Eye (tissue), 1 donor: ENCODE data around the gene ISCU.
A peak's percentile ranks its signal among the peaks of the same experiment; 100 is the strongest.
"Not testable (repeated sequence)": the region's sequence is repeated elsewhere in the genome, so short reads cannot be mapped to it uniquely, and the experiment has no call there.

Experiments used
- DNase-seq: peaks from one replicate; pipeline ENCODE4 v3.0.0-alpha.2; 2015

ISCU gene

GRCh38 chr12:108547686-108548085, 14.7 kb upstream of the ISCU start:
- DNase-seq, result no peak

- DNase-seq, result no peak
These were observed 13.4 kb upstream of the ISCU start for GRCh38 chr12:108548954-108549521.

- DNase-seq, result no peak
These were observed 10.9 kb upstream of the ISCU start for GRCh38 chr12:108551535-108551934.

GRCh38 chr12:108553799-108554198, 8.6 kb upstream of the ISCU start:
- DNase-seq, result no peak

GRCh38 chr12:108555383-108555782, 7.0 kb upstream of the ISCU start:
- not testable (repeated sequence) for DNase-seq

GRCh38 chr12:108559007-108559655, 3.3 kb upstream of the ISCU start:
- DNase-seq, result no peak

- DNase-seq, result no peak
These were observed 2.6 kb upstream of the ISCU start for GRCh38 chr12:108559748-108560147.

- DNase-seq, result no peak
These were observed 2.1 kb upstream of the ISCU start for GRCh38 chr12:108560321-108560721.

- peak; percentile 98 for DNase-seq
These were observed 1.4 kb upstream of the ISCU start, which contains the start of gene SART3 for GRCh38 chr12:108560752-108561719. Gene SART3, minus strand, starts transcription at chr12:108561173. Its CDS starts 19 bp downstream, at chr12:108561154.

GRCh38 chr12:108561852-108562347, 496 bp upstream of the ISCU start:
- DNase-seq, result no peak

GRCh38 chr12:108563136-108563803, 874 bp downstream of the ISCU start:
- DNase-seq, result peak; percentile 90

- no peak for DNase-seq
These were observed 1.4 kb downstream of the ISCU start for GRCh38 chr12:108563804-108564151.

- DNase-seq, result no peak
These were observed 2.3 kb downstream of the ISCU start for GRCh38 chr12:108564724-108565123.

GRCh38 chr12:108565146-108565545, 2.8 kb downstream of the ISCU start:
- no peak for DNase-seq

GRCh38 chr12:108565976-108566375, 3.6 kb downstream of the ISCU start:
- DNase-seq, result no peak

GRCh38 chr12:108566452-108566851, 4.1 kb downstream of the ISCU start:
- no peak for DNase-seq

- DNase-seq, result no peak
These were observed 5.3 kb downstream of the ISCU start for GRCh38 chr12:108567406-108568337.

- no peak for DNase-seq
These were observed 6.2 kb downstream of the ISCU start for GRCh38 chr12:108568338-108569154.

GRCh38 chr12:108570743-108571608, 8.6 kb downstream of the ISCU start:
- DNase-seq, result peak; percentile 40
